Measurements from ENCODE around the gene STT3B. TPM values are rescaled to one million over a fixed set of nuclear protein-coding genes. Genes with fewer than 3 reads are reported as not detected.

Gene STT3B
- total and polyA plus RNA-seq, 8 donors = 15.1 to 183 (median 49.1) TPM

DNA sequence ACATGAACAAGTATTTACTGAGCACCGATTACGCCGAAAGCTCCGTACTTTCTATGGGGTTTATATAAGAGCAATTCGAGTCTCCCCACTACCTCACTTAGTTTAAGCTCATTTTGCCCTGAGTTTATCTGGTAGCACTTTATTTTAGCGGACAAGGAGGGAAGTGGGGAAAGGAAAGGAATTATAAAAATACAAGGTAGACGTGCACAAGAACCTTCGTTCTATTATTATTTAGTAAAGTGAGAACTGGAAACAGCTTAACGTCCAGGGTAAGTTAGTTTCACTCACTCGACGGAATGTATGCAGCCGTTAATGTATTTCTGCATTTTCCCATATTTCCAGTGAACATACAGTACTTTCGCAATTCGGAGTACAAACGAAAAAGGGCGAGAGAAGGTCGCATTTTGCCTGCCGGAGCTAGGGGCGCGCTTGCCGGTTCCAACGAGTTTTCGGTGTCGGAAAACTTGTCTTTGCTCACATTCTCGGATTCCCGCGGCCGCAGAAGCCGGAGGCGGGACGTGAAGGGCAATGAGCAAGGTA lies 1.2 kb upstream of the STT3B start:
- TF ChIP-seq EP300 (IDR thresholded peaks at IDR 0.05) = no peak
- TF ChIP-seq, protein P1, sequence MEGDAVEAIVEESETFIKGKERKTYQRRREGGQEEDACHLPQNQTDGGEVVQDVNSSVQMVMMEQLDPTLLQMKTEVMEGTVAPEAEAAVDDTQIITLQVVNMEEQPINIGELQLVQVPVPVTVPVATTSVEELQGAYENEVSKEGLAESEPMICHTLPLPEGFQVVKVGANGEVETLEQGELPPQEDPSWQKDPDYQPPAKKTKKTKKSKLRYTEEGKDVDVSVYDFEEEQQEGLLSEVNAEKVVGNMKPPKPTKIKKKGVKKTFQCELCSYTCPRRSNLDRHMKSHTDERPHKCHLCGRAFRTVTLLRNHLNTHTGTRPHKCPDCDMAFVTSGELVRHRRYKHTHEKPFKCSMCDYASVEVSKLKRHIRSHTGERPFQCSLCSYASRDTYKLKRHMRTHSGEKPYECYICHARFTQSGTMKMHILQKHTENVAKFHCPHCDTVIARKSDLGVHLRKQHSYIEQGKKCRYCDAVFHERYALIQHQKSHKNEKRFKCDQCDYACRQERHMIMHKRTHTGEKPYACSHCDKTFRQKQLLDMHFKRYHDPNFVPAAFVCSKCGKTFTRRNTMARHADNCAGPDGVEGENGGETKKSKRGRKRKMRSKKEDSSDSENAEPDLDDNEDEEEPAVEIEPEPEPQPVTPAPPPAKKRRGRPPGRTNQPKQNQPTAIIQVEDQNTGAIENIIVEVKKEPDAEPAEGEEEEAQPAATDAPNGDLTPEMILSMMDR (IDR thresholded peaks at IDR 0.05) = no peak
- H3K4me3 ChIP-seq = peak overlapping the region; percentile 92 to 98 (median 95)
- intact Hi-C loops (cut with DNase I; ENCODE audit: low total_unique reads) = no loop called here
- no peaks in the 10 kb centered on the region for H3K27me3 ChIP-seq
- peaks cover 14 to 42% (median 29%) of the 10 kb centered on the region in 4 donors for H3K4me1 ChIP-seq
- DNase-seq = peak in 1 of 2 donors; percentile 43
- no peaks in the 10 kb centered on the region for H3K36me3 ChIP-seq
- 1 to 2% (median 1%) methylated on average over 31 of the region's 31 CpGs for WGBS, 5 donors
- H3K9me3 ChIP-seq = no peaks in the 10 kb centered on the region
- peak overlapping the region; percentile 97 to 99 (median 98) for H3K27ac ChIP-seq

DNA sequence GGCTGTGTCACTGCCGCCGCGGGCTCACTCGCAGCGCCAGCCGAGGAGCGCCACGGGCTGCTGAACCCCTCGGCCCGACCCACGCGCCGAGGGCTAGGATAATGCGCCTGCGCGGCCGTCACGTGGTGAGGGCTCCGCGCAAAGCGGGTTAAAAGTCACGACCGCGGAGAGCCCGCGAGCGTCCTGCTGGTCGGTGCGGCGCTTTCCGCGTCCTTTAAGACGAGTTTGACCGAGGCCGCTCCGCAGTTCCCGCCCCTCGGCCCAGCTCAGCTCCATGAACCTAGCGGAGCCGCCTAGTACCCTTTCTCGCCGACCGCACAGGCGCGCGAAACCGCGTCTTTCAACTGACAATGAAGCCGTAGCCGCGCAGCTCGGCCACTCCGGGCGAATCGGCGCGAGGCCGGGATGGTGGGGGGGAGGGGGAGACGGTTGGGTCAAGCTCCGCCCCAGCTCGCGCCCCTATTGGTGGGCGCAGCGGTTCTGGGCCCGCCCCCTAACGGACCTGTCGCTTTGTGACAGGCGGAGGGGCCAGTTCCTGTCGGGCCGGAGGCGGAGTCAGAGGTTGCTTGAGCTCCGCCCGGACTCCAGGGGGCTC lies 636 bp upstream of the STT3B start:
- Histone ChIP-seq H3K9me3 (no peaks in the 10 kb centered on the region), H3K27ac (peak overlapping the region; percentile 97 to 99 (median 98)), H3K36me3 (no peaks in the 10 kb centered on the region), H3K4me3 (peak overlapping the region; percentile 92 to 98 (median 95)), H3K4me1 (peaks cover 16 to 48% (median 35%) of the 10 kb centered on the region in 4 donors), H3K27me3 (no peaks in the 10 kb centered on the region)
- peak; percentile 17 for TF ChIP-seq EP300 (IDR thresholded peaks at IDR 0.05)
- TF ChIP-seq, protein P1 (IDR thresholded peaks at IDR 0.05) = peak in 3 of 7 experiments; percentile 5 to 41 (median 22)
- TF ChIP-seq POLR2AphosphoS5 (IDR thresholded peaks at IDR 0.05) = peak; percentile 26 to 94 (median 86)
- peak in 2 of 4 donors; percentile 68 to 80 for TF ChIP-seq POLR2A (IDR thresholded peaks at IDR 0.05)
- DNase-seq = peak; percentile 100
- 0 to 1% (median 0%) methylated on average over 39 to 73 of the region's 73 CpGs; no CpG with 5 or more reads in 1 of the 5 donors for WGBS, 5 donors
- intact Hi-C loops (cut with DNase I; ENCODE audit: low total_unique reads) = no loop called here

GRCh38 chr3:31533169-31534064 lies 692 bp downstream of the STT3B start:
- peaks cover 16 to 61% (median 41%) of the 10 kb centered on the region in 4 donors for H3K4me1 ChIP-seq
- no peaks in the 10 kb centered on the region for H3K9me3 ChIP-seq
- 0% methylated on average over 34 to 81 of the region's 81 CpGs for WGBS, 5 donors
- intact Hi-C loops (cut with DNase I; ENCODE audit: low total_unique reads) = no loop called here
- no peaks in the 10 kb centered on the region for H3K36me3 ChIP-seq
- H3K27me3 ChIP-seq = no peaks in the 10 kb centered on the region
- DNase-seq = peak; percentile 52 to 84
- peak overlapping the region; percentile 97 to 99 (median 98) for H3K27ac ChIP-seq
- peak overlapping the region; percentile 92 to 98 (median 95) for H3K4me3 ChIP-seq
- TF ChIP-seq POLR2AphosphoS5 (IDR thresholded peaks at IDR 0.05) (no peak), EP300 (IDR thresholded peaks at IDR 0.05) (no peak), POLR2A (IDR thresholded peaks at IDR 0.05) (no peak)
- TF ChIP-seq, protein P1 (IDR thresholded peaks at IDR 0.05) = no peak

DNA sequence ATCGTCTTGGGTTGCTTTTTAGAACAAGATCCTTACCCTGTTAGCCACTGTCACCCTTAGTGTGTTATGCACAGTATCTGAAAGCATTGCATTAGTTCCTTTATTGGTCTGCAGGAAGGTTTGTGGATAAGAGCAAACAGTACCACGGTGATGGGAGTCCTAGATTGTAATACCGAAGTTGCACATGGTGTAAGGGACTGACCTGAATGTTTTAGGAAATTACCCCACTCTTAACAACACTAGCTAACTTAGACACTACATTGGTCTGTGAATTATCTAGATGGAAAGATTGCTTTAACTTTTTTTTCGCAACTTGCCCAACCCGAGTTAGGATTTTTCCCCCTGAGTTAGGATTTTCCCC lies 1.3 kb downstream of the STT3B start:
- DNase-seq = peak in 1 of 2 donors; percentile 43
- H3K4me1 ChIP-seq = peaks cover 16 to 67% (median 44%) of the 10 kb centered on the region in 4 donors
- no peaks in the 10 kb centered on the region for H3K36me3 ChIP-seq
- peak overlapping the region in 4 of 5 donors; percentile 97 to 99 (median 98) for H3K27ac ChIP-seq
- 3 to 6% (median 5%) methylated on average over 5 of the region's 5 CpGs for WGBS, 5 donors
- no peaks in the 10 kb centered on the region for H3K9me3 ChIP-seq
- intact Hi-C loops (cut with DNase I; ENCODE audit: low total_unique reads) = no loop called here
- peak overlapping the region; percentile 92 to 98 (median 95) for H3K4me3 ChIP-seq
- TF ChIP-seq POLR2AphosphoS5 (IDR thresholded peaks at IDR 0.05) (no peak), POLR2A (IDR thresholded peaks at IDR 0.05) (no peak), EP300 (IDR thresholded peaks at IDR 0.05) (no peak)
- TF ChIP-seq, protein P1 (IDR thresholded peaks at IDR 0.05) = no peak
- H3K27me3 ChIP-seq = no peaks in the 10 kb centered on the region

All from stomach (tissue), 9 donors.